A549 treated with CORT108297 at 1 μM for 4 hours (cell line): ENCODE data around the gene DGKI. TPM values are rescaled to one million over a fixed set of nuclear protein-coding genes. Genes with fewer than 3 reads are reported as not detected.

Source experiments
- total RNA-seq: library from RNA; stranded (reverse); fragments of 200-300 nt; extraction: Qiagen RNA extraction; gene quantifications from 5 replicates; pipeline ENCODE4 v1.2.3, GENCODE V29; 2022

DGKI gene
- total RNA-seq: 0.20 to 0.40 TPM (median 0.29 TPM) in 5 replicates

DNA sequence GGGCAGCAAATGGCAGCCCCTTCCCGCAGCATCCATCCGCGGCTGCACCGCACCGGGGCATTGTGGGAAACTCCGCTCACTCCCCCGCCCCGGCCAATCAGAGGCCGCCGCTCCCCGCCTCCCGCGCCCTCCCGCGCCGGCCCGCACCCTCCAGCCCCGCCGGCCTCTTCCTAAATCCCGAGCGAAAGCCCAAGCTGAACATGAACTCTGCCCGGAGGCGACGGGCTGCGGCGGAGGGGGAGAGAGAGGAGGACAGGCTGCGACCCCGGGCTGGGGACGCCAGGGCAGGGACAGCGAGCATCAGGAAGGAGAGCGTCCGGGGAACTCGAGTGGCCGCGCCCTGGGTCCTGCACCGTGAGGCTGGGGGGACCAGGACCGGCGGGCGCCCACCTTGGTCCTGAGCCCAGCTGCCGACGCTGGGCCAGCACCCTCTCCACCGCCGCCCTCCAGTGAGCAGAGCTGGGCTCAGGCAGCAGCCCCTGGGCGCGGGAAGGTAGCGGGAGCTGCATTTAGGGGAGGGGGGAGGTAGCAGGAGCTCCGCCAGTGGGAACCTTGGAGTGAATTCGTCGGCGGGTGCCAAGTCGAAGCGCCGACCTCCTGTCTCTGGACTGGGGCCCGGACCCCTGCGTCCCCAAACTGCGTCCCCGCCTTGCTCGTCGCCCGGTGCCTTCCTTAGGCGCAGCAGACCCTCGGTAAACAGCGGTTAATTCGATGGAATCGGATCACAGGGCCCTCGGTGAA is at the start of gene DGKI:
Gene DGKI (minus strand): TSS at position 148 of the 741 bp plus-strand sequence.

GRCh38 chr7:137343281-137343841 is 503.4 kb downstream of the DGKI start, which contains the start of gene PTN:
Gene PTN, minus strand, starts transcription at chr7:137343733. Its CDS starts 88,760 bp downstream, at chr7:137254973.

Other genes starting within 250 kb of the DGKI start
- gene CREB3L2, start 155.1 kb upstream of the DGKI start, total RNA-seq: 24.4 to 33.3 TPM (median 30.4 TPM) in 5 replicates
- not detected in 5 replicates for gene AKR1D1, start 229.5 kb upstream of the DGKI start, total RNA-seq